Prostate gland (tissue), 2 donors: ENCODE data around the gene SFXN3.

ENCODE experiments used
- CTCF ChIP-seq, 4 experiments: fragments of 200-600 bp in 2 of 4; fragments of 450-650 bp in 2 of 4; sonication (generic) in 2 of 4; IDR thresholded peaks; 1 replicate in 3 of 4; 2 replicates in 1 of 4; pipeline ENCODE4 v1.5.1; 2016 to 2019; ENCODE audit warnings: antibody characterized with exemption in 4 of 4, mild to moderate bottlenecking in 2 of 4, moderate library complexity in 2 of 4
- POLR2A ChIP-seq: fragments of 450-650 bp; IDR thresholded peaks from one replicate; pipeline ENCODE4 v1.6.1; 2016; ENCODE audit warnings: antibody characterized with exemption, mild to moderate bottlenecking
- POLR2AphosphoS5 ChIP-seq: sonication (generic); formaldehyde crosslinking; IDR thresholded peaks from one replicate; pipeline ENCODE4 v1.6.1; 2017; ENCODE audit warnings: antibody characterized with exemption

GRCh38 chr10:100995181-100995580, 35.9 kb upstream of the SFXN3 start:
- TF ChIP-seq CTCF (IDR thresholded peaks at IDR 0.05) (no peak), POLR2A (no peak), POLR2AphosphoS5 (no peak)
